Measurements from ENCODE around the gene COL9A1. TPM values are rescaled to one million over a fixed set of nuclear protein-coding genes. Genes with fewer than 3 reads are reported as not detected.
"Not testable (repeated sequence)": the region's sequence is repeated elsewhere in the genome, so short reads cannot be mapped to it uniquely, and the experiment has no call there.

COL9A1 gene
- total and polyA plus RNA-seq, 4 donors: 0.02 to 1.7 (median 0.06) TPM; not detected in 1

GRCh38 chr6:70343313-70343712 is 40.4 kb upstream of the COL9A1 start:
- no peak for DNase-seq
- Histone ChIP-seq H3K4me1 (ENCODE audit: control insufficient read depth in 5 of 5, insufficient read depth in 5 of 5, low read length in 5 of 5) (no peaks in the 10 kb centered on the region), H3K27me3 (ENCODE audit: control insufficient read depth in 3 of 3, insufficient read depth in 3 of 3, low read length in 2 of 3) (no peaks in the 10 kb centered on the region), H3K36me3 (ENCODE audit: control insufficient read depth in 4 of 4, insufficient read depth in 4 of 4, low read length in 4 of 4) (no peaks in the 10 kb centered on the region), H3K9ac (ENCODE audit: insufficient read depth in 1 of 2, low read length in 2 of 2) (no peak overlapping the region), H3K27ac (ENCODE audit: low read depth in 1 of 2, low read length in 1 of 2) (no peak overlapping the region), H3K9me3 (ENCODE audit: control insufficient read depth in 4 of 4, insufficient read depth in 3 of 4, low read length in 3 of 4) (peaks cover 0 to 2% (median 0%) of the 10 kb centered on the region in 4 donors), H3K4me3 (no peak overlapping the region)
- no peak for TF ChIP-seq CTCF (IDR thresholded peaks at IDR 0.05; ENCODE audit: control extremely low read depth, extremely low read depth)
- 87 to 92% methylated on average over 2 of the region's 2 CpGs for WGBS, 2 donors
- no peak for ATAC-seq (ENCODE audit: insufficient read depth, low FRiP score)

- H3K27ac ChIP-seq (ENCODE audit: low read depth in 1 of 2, low read length in 1 of 2); H3K27me3 ChIP-seq (ENCODE audit: control insufficient read depth in 3 of 3, insufficient read depth in 3 of 3, low read length in 2 of 3); H3K4me1 ChIP-seq (ENCODE audit: control insufficient read depth in 5 of 5, insufficient read depth in 5 of 5, low read length in 5 of 5); ATAC-seq (ENCODE audit: insufficient read depth, low FRiP score); H3K9me3 ChIP-seq (ENCODE audit: control insufficient read depth in 4 of 4, insufficient read depth in 3 of 4, low read length in 3 of 4); DNase-seq; H3K9ac ChIP-seq (ENCODE audit: insufficient read depth in 1 of 2, low read length in 2 of 2); H3K36me3 ChIP-seq (ENCODE audit: control insufficient read depth in 4 of 4, insufficient read depth in 4 of 4, low read length in 4 of 4); H3K4me3 ChIP-seq: not testable (repeated sequence)
- WGBS, 2 donors: 92 to 94% methylated on average over 2 of the region's 2 CpGs
Measured at GRCh38 chr6:70339810-70340209, 36.9 kb upstream of the COL9A1 start.

GRCh38 chr6:70338775-70339174 is 35.9 kb upstream of the COL9A1 start:
- no peak overlapping the region for H3K27ac ChIP-seq (ENCODE audit: low read depth in 1 of 2, low read length in 1 of 2)
- no peak overlapping the region for H3K4me3 ChIP-seq
- no peak overlapping the region for H3K9ac ChIP-seq (ENCODE audit: insufficient read depth in 1 of 2, low read length in 2 of 2)
- no peaks in the 10 kb centered on the region for H3K27me3 ChIP-seq (ENCODE audit: control insufficient read depth in 3 of 3, insufficient read depth in 3 of 3, low read length in 2 of 3)
- H3K9me3 ChIP-seq (ENCODE audit: control insufficient read depth in 4 of 4, insufficient read depth in 3 of 4, low read length in 3 of 4): peaks cover 0 to 2% (median 0%) of the 10 kb centered on the region in 4 donors
- H3K4me1 ChIP-seq (ENCODE audit: control insufficient read depth in 5 of 5, insufficient read depth in 5 of 5, low read length in 5 of 5): no peaks in the 10 kb centered on the region
- H3K36me3 ChIP-seq (ENCODE audit: control insufficient read depth in 4 of 4, insufficient read depth in 4 of 4, low read length in 4 of 4): no peaks in the 10 kb centered on the region
- no peak for TF ChIP-seq CTCF (IDR thresholded peaks at IDR 0.05; ENCODE audit: control extremely low read depth, extremely low read depth)
- DNase-seq (no peak), ATAC-seq (ENCODE audit: insufficient read depth, low FRiP score) (no peak)

GRCh38 chr6:70337743-70338105 is 34.8 kb upstream of the COL9A1 start:
- no peak for TF ChIP-seq CTCF (IDR thresholded peaks at IDR 0.05; ENCODE audit: control extremely low read depth, extremely low read depth)
- Histone ChIP-seq H3K4me1 (ENCODE audit: control insufficient read depth in 5 of 5, insufficient read depth in 5 of 5, low read length in 5 of 5) (no peaks in the 10 kb centered on the region), H3K9ac (ENCODE audit: insufficient read depth in 1 of 2, low read length in 2 of 2) (no peak overlapping the region), H3K27ac (ENCODE audit: low read depth in 1 of 2, low read length in 1 of 2) (no peak overlapping the region), H3K27me3 (ENCODE audit: control insufficient read depth in 3 of 3, insufficient read depth in 3 of 3, low read length in 2 of 3) (no peaks in the 10 kb centered on the region), H3K4me3 (no peak overlapping the region), H3K9me3 (ENCODE audit: control insufficient read depth in 4 of 4, insufficient read depth in 3 of 4, low read length in 3 of 4) (peaks cover 0 to 2% (median 0%) of the 10 kb centered on the region in 4 donors), H3K36me3 (ENCODE audit: control insufficient read depth in 4 of 4, insufficient read depth in 4 of 4, low read length in 4 of 4) (no peaks in the 10 kb centered on the region)
- no peak for ATAC-seq (ENCODE audit: insufficient read depth, low FRiP score)
- WGBS, 2 donors: 88 to 93% methylated on average over 3 of the region's 3 CpGs
- DNase-seq: no peak

All from lung (tissue), 12 donors.